Measurements from ENCODE around the gene PTPRM.
A peak's percentile ranks its signal among the peaks of the same experiment; 100 is the strongest.

PTPRM gene

DNA sequence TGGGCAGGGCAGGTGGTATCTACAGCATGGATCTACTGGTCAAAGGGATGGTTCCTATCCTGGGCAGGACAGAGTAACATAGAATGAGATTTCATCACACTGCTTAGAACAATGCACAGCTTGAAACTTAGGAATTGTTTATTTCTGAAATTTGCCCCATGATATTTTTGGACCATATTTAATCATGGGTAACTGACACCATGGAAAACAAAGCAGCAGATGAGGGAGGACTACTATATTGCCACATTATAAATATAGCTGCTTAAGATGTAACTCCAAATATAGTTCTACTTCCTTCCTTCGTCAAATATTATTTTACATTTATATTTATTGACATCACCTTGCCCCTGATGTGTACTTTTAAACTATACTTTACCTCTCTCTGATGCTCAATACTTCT is 254.7 kb downstream of the PTPRM start:
- Histone ChIP-seq H3K4me1 (peaks cover 0 to 32% (median 8%) of the 10 kb centered on the region in 4 donors), H3K27me3 (no peaks in the 10 kb centered on the region), H3K4me3 (no peak overlapping the region), H3K27ac (no peak overlapping the region), H3K36me3 (no peaks in the 10 kb centered on the region), H3K9me3 (no peaks in the 10 kb centered on the region)
- TF ChIP-seq, protein P1, sequence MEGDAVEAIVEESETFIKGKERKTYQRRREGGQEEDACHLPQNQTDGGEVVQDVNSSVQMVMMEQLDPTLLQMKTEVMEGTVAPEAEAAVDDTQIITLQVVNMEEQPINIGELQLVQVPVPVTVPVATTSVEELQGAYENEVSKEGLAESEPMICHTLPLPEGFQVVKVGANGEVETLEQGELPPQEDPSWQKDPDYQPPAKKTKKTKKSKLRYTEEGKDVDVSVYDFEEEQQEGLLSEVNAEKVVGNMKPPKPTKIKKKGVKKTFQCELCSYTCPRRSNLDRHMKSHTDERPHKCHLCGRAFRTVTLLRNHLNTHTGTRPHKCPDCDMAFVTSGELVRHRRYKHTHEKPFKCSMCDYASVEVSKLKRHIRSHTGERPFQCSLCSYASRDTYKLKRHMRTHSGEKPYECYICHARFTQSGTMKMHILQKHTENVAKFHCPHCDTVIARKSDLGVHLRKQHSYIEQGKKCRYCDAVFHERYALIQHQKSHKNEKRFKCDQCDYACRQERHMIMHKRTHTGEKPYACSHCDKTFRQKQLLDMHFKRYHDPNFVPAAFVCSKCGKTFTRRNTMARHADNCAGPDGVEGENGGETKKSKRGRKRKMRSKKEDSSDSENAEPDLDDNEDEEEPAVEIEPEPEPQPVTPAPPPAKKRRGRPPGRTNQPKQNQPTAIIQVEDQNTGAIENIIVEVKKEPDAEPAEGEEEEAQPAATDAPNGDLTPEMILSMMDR (IDR thresholded peaks at IDR 0.05) = no peak
- no peak for DNase-seq
- intact Hi-C loops (cut with DNase I; ENCODE audit: low total_unique reads) = no loop called here

DNA sequence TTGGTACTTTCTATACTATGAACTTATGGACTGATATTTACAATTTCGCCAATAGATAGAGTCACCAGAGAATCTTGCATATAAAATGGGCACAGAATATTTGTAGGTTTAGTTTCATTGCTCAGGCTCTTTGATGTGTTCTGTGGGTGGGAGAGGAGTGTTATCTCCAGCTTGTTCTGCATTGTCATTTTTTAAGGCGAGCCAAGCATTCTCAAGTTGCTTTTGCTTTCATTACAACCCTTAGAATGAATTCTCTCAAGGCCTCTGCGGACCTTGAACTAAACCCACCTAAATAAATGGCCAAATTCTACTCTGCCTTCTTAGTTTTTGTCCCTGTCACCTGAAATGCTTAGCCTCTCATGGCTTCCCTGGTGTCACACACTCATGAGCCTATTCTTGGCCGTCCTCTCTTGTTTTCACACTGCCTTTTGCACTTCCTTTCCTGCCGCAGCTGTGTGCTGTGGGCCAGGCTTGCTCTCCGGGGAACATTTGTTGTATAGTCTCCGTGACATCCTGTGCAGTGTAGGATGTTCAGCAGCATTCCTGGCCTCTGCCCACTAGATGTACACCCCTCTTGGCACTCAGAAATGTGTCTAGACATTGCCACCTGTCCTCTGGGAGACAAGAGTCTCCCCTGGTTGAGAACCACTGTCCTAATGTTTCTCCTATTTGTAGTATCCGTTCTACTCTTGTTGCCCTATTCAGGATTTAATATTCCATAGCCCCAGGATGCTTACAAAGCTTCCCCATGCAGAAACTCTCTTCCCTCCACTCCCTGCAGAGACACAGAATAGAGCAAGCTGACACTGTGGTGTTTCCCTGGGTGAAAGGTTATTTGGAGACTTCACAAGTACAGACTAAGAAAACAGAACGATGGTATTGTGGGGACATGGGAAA is 255.6 kb downstream of the PTPRM start:
- Histone ChIP-seq H3K36me3 (no peaks in the 10 kb centered on the region), H3K4me1 (peaks cover 0 to 32% (median 8%) of the 10 kb centered on the region in 4 donors), H3K27me3 (no peaks in the 10 kb centered on the region), H3K9me3 (no peaks in the 10 kb centered on the region), H3K27ac (peak overlapping the region in 1 of 2 donors; percentile 24), H3K4me3 (no peak overlapping the region)
- intact Hi-C loops (cut with DNase I; ENCODE audit: low total_unique reads) = no loop called here
- no peak for DNase-seq
- TF ChIP-seq, protein P1 (IDR thresholded peaks at IDR 0.05) = no peak

DNA sequence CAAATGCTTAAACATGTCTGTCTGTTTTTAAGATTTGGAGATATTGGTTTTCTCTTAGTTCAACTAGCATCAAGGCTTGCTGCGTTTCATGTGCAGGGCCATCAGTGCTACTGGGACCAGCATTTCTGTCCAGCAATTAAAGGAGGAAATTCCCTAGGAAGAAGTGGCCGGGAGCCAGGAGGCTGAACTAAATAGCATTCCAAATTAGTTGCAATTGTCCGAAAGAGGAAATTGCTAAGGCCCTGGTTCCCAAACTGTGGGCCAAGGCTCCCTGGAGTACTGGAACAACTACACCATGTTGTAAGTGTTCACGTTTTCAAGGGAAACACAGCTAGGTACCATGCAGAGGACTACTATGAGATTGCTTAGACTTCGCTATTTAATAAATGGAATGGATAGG is 257.9 kb downstream of the PTPRM start:
- TF ChIP-seq, protein P1 (IDR thresholded peaks at IDR 0.05) = no peak
- Histone ChIP-seq H3K4me3 (no peak overlapping the region), H3K27ac (no peak overlapping the region), H3K36me3 (no peaks in the 10 kb centered on the region), H3K4me1 (peaks cover 0 to 36% (median 8%) of the 10 kb centered on the region in 4 donors), H3K9me3 (no peaks in the 10 kb centered on the region), H3K27me3 (no peaks in the 10 kb centered on the region)
- DNase-seq = peak in 1 of 2 donors; percentile 29
- intact Hi-C loops (cut with DNase I; ENCODE audit: low total_unique reads) = no loop called here

DNA sequence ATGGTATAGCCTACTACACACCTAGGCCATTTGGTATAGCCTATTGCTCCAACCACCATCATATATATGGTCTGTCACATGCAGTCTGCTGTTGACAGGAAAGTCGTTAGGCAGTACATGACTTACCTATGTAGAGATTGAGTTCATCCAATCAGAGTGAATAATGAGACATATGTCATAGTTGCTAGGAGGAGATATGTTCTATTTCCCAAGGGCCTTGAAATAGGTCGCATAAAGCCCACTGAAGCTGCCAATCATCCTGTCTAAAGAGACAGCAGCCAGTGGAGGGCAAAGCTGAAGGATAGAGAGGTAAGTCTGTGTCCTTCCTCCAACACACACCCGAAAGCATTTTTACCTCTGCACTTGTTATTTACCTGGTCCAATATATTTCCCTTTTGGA is 263.4 kb downstream of the PTPRM start:
- Histone ChIP-seq H3K27me3 (no peaks in the 10 kb centered on the region), H3K36me3 (no peaks in the 10 kb centered on the region), H3K4me1 (peaks cover 0 to 4% (median 0%) of the 10 kb centered on the region in 4 donors), H3K4me3 (no peak overlapping the region), H3K9me3 (no peaks in the 10 kb centered on the region), H3K27ac (no peak overlapping the region)
- DNase-seq = no peak
- TF ChIP-seq, protein P1 (IDR thresholded peaks at IDR 0.05) = no peak
- intact Hi-C loops (cut with DNase I; ENCODE audit: low total_unique reads) = no loop called here

DNA sequence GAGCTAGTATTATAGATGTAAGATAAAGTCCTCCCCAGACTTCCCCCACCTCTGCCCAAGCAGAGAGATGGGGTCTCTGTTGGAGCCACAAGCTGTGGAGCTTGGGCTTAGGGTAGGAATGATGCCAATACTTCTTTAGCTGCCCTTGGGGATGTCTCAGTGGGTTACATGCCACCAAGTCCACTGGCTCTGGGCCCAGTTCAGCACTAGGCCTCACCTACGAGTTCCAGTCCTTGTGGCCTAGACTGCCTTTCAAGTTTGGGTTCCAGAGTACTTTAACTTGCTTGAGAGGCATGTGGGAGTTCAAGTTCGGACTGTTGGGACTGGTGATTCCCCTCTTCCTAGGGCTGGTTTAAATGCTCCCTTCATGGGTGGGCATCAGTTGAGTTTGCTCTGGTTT is 272.4 kb downstream of the PTPRM start:
- intact Hi-C loops (cut with DNase I; ENCODE audit: low total_unique reads) = no loop called here
- H3K4me1 ChIP-seq = peaks cover 0 to 17% (median 0%) of the 10 kb centered on the region in 4 donors
- H3K27me3 ChIP-seq = no peaks in the 10 kb centered on the region
- H3K27ac ChIP-seq = no peak overlapping the region
- H3K4me3 ChIP-seq = no peak overlapping the region
- H3K36me3 ChIP-seq = no peaks in the 10 kb centered on the region
- no peak for DNase-seq
- TF ChIP-seq, protein P1 (IDR thresholded peaks at IDR 0.05) = no peak
- H3K9me3 ChIP-seq = peaks cover 0 to 7% (median 0%) of the 10 kb centered on the region in 3 donors

Measured in tibial artery (tissue), 4 donors.